Jurkat, Clone E6-1 (cell line): Measurements from ENCODE around the gene RAB39A.

Experiments
- DNase-seq: peaks from one replicate; pipeline ENCODE4 v3.0.0-alpha.2; 2011; ENCODE audit warnings: low read depth, low spot score
- H3K4me3 ChIP-seq: 2 replicates; pipeline ENCODE4 v1.5.1; 2011; ENCODE audit warnings: mild to moderate bottlenecking, low read length, control low read depth, moderate library complexity

The RAB39A gene

DNA sequence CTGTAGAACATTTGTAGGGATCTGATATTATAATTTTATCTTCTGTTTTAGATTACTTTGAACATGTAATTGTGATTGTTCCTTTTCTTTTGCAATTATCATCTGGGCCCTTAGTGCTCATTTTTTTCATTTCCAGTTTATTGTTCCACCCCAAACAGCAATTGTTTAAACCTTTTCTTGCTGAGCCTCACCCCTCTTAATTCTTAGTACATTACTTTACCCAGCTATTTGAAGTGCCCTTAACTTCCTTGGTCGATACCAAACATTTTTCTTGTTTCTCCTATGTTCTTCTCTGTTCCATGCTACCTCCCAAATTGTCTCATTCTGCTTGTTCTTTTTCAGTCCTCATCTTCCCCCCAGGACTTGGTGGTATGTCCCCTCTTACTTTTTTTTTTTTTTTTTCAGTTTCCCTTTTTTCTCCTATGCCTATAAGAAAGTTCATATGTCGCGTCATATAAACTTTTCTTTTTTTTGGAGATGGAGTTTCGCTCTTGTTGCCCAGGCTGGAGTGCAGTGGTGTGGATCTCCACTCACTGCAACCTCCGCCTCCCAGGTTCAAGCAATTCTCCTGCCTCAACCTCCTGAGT, 84.0 kb downstream of the RAB39A start:
- H3K4me3 ChIP-seq, result no peak overlapping the region
- DNase-seq, result no peak
